Stimulated activated naive CD4-positive, alpha-beta T cell treated with Interleukin-2 at 50 U/mL for 16 hours (primary cell): ENCODE measurements around the gene SH3D19.

ENCODE experiments used
- DNase-seq: peaks from one replicate; lab custom pipeline; 2025; lab: John Stamatoyannopoulos, UW

Gene SH3D19

DNA sequence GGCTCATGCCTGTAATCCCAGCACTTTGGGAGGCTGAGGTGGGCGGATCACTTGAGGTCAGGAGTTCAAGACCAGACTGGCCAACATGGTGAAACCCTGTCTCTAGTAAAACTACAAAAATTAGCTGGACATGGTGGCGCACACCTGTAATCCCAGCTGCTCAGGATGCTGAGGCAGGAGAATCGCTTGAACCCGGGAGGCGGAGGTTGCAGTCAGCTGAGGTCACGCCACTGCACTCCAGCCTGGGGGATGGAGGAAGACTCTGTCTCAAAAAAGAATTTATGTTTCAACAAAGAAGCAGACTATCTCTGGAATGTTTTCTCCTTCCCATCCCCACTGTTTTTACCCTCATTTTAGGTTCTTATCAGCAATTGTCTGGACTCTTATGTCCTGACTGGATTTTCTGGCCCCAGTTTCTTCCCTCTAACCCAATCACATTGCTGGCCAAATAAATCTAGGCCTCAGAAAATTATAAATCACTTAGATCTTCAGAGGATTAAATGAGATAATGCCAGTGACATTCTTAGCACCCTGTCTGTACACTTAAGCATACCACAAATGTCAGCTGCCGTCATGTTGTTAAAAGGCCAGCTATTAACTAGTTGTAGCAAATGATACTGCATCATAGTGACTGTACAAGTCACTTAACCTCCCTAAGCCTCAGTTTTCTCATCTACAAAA lies 93.3 kb downstream of the SH3D19 start:
- no peak for DNase-seq

DNA sequence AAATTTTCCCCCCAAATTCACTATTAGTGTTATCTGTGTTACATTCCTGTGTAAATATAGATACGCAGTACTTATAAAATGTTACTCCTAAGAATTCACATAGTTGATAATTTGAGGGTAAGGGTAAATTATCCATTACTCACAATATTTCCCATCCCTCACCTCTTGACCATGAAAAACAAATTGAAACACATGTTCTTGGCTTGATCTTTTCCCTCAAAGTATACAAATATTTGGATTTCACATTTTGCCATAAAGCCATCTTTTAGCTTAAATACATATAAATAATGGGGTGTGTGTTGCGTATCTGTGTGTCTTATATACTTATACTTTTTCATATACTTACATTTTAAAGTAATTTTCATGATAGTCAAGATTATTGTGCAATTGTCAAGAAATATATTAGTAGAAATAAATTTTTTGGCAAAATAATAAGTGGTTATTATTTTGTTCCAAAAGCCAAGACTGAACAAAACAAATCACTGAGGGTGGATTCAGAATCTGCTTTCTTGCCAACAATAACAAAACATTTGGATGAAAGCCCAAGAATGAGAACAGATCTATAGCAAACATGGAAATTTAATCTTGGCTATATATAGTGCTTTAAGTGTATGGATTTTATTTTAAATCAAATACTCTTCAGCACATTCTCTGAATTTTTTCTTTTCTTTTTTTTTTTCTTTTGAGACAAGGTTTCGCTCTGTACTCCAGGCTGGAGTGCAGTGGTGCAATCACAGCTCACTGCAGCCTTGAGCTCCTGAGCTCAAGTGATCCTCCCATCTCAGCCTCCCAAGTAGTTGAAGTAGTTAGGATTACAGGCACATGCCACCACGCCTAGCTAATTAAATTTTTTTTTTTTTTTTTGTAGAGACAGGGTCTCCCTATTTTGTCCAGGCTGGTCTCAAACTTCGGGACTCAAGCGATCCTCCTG lies 97.0 kb downstream of the SH3D19 start:
- no peak for DNase-seq

DNA sequence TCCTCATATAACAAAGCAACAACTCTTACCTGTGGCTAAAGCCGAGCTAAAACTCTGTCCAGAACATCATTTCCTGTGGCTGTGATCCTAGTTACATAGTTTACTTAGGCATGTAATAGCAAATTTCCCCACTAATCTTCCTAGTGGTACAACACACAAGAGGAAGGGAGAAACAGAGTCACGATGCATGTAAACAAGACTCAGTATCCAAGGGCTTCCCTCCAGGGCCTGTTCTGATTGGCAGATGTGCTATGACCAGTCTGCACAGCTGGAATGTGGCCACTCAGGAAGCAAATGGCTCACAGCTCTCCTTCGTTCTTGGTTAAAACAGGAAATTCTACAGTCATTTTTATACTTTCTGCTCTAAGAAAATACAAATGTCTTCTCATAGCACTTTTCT lies 97.7 kb downstream of the SH3D19 start:
- no peak for DNase-seq

DNA sequence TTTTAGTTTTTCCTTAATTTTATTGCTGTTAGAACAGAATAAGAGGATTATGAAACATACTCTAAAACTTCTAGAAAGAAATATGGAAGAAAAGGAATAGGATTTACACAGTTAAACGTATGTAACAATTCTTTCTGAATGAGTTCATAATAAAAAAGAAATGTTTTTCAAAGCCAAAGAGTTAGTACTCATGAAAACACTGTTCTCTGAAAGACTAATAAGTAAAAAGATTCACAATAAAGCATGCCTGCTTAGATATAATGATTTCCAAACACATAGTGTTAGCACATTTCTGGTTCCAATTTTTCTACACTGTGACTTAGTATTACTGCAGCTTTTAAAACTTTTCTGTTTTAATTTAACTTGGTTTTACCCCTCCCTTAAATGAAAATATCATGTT lies 98.2 kb downstream of the SH3D19 start:
- DNase-seq, result no peak

DNA sequence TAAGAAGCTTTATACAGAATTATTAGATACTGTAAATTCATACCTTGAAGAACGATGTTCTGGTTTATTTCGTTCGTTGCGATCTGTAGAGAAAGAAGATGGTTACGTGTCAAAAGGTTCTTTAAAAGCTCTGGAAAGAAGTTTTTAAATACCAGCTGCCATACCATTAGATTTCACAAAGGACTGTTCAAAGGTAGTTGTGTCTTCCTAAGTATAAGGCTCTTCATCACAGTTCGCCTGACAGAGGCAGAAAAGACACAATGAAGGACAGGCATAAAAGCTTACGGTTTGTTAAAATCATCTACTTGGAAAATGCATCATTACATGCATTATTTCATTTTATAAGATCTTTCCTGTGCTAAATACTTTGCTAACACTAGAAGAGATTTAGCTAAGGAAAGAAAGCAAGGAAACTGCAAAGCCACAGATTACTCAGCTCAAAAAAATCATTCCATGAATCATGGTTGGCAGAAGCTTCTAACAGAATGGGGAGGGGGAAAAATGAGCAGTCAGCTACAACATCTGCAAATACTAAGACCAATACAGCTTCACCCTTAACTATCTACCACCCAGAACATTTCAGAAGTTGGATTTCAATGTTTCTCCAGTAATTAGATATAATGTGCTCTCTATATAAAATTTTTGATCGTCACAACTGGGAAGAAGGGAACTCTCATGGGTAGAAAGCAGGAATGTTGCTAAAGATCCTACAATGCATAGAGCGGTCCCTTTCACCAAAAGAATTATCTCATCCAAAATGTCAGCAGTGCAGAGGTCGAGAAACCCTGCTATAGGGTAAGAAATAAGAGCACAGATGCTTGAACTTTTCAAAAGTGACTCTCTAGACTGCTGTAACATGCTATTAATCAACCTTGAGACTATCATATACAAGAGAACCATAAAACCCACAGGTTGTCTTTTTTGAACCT lies 99.1 kb downstream of the SH3D19 start:
- DNase-seq, result no peak

DNA sequence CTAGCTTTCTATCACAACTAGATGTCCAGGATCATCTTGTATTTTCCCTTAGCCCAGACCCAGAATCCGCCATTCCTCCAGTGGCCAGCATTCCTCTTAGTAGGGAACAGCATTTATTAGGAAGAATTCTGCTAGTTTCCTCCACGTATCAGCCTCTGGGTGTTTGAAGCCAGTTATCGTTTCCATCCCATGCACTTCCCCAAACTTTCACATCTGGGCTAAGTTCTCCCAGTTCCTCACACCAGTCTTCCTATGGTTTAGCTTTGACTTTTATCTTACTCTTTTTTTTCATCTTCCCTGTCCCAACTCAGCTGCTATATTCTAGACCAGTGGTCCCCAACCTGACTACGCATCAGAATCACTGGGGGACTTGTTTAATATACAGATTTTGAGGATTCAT lies 101.9 kb downstream of the SH3D19 start:
- DNase-seq, result no peak

DNA sequence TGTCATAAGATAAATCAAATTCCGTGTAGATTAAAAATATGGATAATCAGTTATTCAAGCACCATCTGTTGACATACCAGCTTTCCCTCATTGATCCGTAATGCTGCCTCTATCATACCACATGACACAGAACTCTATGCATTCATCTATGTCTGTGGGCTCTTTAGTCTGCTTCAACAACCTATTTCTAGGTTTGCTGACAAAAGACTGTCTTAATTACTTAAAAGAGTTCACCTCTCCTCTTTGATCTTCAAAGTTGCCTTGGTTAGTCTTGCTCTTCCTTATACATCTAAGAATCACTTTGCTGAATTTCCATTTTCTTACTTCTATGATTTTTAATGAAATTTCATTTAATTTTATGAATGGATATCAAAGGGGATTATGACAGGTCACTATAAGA lies 105.5 kb downstream of the SH3D19 start:
- no peak for DNase-seq

DNA sequence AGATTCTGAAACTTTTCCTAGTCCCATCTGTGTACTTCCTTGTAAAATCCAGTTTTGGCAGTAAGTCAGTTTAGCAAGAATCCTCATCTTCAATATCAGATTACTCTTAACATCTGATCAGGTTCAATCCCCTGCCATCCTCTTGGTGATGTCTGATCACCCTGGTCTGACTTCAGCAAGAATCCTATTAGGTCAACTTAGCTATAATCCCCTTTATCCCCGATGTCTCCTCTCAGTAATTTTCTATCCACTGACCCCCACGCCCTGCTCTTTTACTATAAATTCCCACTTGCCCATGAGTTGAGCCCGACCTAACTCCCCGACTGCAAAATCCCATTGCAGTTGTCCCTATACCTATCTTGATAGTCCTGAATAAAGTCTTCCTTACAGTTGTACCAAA lies 106.3 kb downstream of the SH3D19 start:
- DNase-seq, result no peak

DNA sequence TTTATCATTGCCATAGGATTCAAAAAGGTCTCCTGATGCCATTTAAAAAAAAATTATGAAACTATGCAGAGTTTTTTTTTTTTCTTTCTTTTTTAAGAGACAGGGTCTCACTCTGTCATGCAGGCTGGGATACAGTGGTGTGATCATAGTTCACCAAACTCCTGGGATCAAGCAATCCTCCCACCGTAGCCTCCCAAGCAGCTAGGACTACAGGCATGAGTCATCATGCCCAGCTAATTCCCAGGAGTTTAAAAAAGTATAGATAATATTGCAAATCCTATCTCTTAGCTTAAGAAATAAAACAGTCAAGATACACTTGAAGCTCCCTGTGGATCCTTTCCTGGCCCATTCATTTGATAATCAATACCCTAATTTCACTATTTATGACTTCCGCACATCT lies 107.1 kb downstream of the SH3D19 start:
- DNase-seq, result no peak

DNA sequence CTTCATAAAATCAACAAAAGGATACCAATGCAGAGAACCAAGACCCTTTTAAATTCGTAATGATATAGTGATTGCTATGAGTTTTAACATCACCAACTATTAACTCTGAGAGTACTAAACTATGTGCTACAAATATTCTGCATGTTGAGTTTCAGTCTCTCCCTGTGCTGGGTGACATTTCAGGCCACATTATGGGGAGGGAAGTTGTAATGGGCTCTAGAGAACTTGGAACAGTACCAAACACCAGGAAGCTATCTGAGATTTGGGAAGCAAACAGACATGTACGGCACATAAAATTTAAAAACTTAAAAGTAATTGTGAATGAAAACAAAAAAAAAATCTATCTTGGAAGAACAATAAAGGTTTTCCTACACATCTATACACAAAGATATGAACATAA lies 108.1 kb downstream of the SH3D19 start:
- DNase-seq, result no peak

DNA sequence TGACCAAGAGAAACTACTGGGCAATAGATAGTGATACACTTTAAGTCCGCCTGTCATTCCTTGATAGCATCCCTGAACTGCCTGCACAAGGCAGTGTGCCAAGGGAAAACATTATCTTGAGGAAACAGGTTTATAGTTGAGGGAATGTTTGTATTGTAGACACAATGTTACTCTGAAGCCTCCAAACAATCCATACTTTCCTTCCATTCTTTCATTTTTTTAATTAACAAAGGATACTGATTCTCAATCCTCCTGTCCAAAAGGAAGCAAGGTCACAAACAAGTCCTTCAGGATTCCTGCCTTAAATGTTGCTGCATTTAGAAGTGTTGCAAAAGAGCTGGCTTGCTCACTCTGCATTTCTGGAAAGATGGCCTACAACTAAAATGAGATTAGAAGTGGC lies 110.1 kb downstream of the SH3D19 start:
- DNase-seq, result no peak

DNA sequence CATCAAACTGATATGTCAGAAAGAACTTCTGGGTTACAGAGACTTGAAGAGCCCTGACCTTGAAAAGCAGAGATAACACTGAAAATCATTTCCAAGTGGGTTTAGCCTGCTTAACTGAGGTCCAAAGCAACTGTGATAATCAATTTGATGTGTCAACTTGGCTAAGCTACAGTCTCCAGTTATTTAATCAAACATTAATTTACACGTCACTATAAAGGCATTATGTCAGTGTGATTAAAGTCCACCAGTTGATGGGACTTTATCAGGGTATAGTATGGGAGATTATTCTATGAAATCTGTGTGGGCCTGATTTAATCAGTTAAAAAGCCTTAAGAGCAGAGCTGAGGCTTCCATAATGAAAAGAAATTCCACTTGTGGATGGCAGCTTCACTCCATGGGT lies 117.5 kb downstream of the SH3D19 start:
- no peak for DNase-seq

DNA sequence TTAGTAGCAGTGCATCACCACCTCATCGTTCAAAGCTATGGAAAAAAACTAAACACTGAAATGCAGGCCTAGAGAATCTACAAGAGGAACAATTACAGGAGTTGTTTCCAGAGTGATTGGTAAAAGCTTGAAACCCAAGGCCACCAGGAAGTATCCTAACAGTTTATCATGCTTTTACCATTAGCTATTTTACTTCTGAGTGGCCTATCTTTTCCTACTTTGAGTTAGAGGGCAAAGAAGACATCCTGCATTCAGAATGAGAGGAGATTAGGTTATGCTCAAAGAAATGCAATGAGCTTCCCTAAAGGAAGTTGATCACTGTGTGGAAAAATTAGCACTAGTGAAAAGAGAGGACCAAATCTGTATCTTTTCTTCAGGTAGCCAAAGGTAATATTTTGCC lies 118.2 kb downstream of the SH3D19 start:
- DNase-seq, result no peak

DNA sequence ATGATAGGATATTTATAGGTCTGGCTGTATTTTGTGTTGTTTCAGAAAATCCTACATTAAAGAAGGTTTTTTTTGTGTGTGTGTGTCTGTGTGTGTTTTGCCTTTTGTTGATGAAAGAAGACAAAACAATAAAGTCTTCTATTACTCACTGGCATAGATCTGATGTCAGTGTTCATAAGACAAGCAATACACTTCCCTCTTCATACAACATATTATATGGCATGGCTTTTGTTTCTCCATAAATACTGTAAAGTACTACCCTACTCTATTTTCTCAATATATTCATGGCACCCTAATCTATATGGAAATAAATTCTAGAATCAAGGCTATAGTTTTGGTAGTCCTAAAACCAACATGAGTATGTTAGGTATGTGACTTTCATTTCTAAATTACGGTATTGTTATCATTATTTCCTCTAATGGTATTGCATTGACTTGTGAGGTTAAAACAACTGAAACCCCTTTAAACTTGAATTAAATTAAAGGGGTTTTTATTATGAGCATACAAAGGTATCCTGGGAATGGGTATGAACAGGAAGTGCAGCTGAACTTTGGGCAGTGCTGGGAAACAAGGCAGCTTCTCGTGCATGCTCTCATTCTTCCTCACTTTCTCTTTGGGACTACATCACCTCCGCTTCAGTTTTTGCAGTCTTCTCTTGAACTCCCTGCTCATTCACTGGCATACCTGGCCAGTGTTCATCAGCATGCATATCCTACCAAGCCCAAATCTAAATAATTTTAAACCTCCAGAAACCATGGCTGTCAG lies 119.0 kb downstream of the SH3D19 start:
- DNase-seq, result no peak

DNA sequence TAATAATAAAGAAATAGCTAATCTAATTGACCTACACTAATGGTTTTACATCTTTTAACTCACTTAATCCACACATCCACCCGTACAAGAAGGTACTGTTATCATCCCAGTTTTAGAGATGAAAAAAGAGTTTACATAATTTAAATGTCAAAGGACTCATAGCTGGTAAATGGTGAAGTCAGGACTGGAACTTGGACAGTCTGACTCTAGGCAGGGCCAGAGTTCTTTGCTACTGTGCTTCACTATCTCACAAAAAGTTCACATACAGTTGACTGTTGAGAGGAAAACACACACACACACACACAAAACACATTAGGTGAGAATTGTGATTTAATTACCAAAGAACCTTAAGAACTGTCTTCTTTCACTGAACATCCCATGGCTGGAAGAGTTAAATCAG lies 119.7 kb downstream of the SH3D19 start:
- no peak for DNase-seq

DNA sequence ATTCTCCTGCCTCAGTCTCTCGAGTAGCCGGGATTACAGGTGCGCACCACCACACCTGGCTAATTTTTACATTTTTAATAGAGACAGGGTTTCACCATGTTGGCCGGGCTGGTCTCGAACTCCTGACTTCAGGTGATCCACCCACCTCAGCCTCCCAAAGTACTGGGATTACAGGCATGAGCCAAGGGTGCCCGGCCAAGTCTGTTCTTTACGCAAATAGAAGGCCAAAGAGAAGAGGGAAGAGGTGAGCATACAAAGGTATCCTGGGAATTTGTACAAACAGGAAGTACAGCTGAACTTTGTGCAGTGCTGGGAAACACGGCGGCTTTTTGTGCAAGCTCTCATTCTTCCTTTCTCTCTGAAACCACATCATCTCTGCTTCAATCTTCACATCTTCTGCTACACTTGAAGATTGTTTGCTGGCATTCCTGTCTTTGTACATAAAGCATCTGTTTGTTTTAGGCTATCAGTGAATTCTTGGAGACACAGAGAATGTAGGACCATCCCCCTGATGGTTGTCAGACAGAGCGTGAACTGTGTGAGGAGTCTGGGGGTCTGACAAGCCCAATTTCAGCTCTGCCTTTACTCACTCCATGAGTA lies 120.4 kb downstream of the SH3D19 start:
- DNase-seq, result no peak

DNA sequence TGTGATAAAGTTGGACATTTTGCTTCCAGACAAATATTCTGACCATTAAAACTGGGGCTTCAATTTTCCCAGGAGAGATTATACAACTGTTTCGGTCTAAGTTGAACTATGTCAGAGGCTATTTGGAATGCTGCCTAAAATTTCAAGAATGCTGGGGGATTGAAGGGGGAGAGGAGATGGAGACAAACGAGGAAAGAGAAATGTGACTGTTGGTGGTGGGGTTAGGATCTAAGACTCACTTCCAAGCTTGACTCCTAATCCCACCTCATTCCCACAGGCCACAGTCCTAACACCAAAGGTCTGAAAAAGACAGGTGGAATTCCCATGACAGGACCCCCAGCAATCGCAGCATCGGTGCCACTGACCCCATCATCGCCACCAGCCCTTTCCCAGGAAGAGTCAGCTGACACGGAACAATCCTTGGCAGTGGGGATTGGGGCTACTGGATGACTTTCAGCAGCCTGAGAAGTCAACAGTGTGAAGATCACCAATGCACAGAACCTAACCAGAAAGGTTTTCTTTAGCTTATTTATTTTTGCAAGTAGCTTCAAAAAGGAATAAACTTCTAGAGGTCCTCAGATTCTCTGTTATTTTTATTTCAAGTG lies 122.5 kb downstream of the SH3D19 start:
- no peak for DNase-seq

DNA sequence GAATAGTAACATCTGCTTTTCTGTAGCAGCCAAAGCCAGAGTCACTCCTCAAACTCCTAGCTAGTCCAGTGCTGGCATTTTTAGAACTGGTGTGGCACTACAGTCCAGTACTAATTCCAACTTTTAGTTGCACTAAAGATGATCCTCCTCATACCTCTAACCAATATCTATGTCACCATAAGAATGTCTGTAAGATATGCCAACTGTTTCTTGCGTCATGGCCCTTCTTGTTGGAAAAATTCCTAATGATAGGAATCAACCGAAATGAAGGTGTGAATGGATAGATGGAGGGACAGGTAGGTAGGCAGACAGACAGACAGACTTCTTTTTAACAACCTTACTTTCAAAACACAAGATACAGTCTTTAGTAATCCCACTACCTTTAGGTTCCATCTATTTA lies 123.0 kb downstream of the SH3D19 start:
- no peak for DNase-seq

DNA sequence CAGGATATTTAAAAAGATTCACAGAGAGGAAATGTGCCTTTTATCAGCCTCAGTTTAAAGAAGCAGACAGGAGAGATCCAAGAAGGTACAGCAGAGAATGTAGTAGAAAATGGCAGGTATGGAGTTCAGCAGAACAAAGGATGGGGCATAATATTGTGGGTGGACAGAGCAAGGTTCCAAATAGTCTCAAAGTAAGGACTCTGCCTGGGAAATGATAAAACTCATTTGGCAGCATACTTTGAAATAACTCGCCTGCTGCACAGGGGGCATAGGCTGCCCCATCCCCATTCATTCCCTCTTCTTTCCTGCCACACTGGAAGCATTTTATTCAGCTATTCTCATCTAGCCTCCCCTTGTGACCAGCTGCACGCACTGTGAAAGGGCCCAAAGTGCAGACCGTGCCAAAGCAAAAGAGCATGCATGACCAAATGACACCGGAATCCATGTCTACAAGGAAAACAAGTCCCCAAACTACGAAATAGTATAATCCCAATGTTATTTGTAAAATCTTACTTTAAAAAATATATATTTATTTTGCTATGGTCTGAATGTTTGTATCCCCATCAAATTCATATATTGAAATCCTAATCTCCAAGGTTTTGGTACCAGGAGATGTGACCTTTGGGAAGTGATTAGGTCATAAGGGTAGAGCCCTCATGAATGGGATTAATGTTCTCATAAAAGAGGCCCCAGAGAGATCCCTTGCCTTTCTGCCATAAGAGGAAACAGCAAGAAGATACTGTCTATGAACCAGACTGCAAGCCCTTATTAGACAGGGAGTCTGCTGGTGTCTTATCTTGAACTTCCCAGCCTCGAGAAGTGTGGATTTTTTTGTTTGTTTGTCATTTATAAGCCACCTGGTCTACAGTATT lies 125.8 kb downstream of the SH3D19 start:
- no peak for DNase-seq

DNA sequence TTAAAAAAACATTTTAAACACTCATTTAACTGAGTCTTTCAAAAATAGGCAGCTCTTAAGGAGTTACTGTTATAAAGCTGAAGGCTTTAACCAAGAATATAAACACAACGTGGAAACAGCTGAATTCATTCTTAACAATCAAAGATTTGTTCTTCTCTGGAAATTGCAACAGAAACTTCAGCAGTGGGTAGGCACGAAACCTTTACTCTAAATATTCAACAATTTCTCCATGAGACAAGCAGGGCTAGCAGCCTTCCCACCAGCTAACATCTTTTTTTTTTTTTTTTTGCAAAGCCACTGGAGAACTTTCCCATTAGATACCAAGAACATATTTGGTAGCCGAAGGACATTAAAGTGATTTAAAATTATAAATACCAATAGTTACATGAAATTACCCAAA lies 126.7 kb downstream of the SH3D19 start:
- DNase-seq, result no peak
